IPS-18c (cell line): ENCODE results near the gene ACSM4.

Source experiments
- H3K4me3 ChIP-seq: 2 replicates; pipeline ENCODE4 v1.7.0; 2013; ENCODE audit warnings: low read depth, mild to moderate bottlenecking, low read length, moderate library complexity; ENCODE audit not compliant: insufficient read depth
- H3K9me3 ChIP-seq: one replicate; pipeline ENCODE4 v1.6.1; 2013; ENCODE audit warnings: mild to moderate bottlenecking, low read length, moderate library complexity; ENCODE audit not compliant: control insufficient read depth, insufficient read depth

Gene ACSM4

DNA sequence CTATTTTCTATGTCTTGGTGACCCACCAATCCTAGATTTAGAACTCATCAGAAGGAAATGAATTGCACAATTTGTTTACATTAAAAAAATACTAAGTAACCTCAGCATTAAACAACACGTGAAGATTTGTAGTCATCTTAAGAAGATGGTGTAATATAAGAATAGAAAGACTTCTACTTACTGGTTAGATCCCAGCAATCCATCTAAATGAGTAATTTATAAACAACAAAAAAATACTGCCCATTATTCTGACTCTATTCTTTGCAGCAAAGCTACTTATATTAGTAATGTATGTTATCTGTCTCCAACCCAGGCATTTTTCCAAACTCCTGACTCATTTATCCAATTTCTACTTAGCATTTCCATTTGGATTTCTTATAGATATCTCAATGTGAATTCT lies 72.3 kb downstream of the ACSM4 start:
- Histone ChIP-seq H3K4me3 (no peak overlapping the region), H3K9me3 (no peaks in the 10 kb centered on the region)
